Daoy (cell line): ENCODE measurements around the gene CFL2. TPM values are rescaled to one million over a fixed set of nuclear protein-coding genes. Genes with fewer than 3 reads are reported as not detected.
"Not testable (repeated sequence)": the region's sequence is repeated elsewhere in the genome, so short reads cannot be mapped to it uniquely, and the experiment has no call there.

Experiments used
- DNase-seq: peaks from one replicate; pipeline ENCODE4 v3.0.0-alpha.2; 2015; ENCODE audit warnings: low read depth
- total RNA-seq: library from RNA; depleted of rRNA; stranded (reverse); fragments of >200 nt; shearing (Covaris generic); gene quantifications from 2 replicates; pipeline ENCODE4 v1.2.3, GENCODE V29; 2014; rRNA removed

The CFL2 gene
- 66.9 and 73.6 TPM in 2 replicates for total RNA-seq

DNA sequence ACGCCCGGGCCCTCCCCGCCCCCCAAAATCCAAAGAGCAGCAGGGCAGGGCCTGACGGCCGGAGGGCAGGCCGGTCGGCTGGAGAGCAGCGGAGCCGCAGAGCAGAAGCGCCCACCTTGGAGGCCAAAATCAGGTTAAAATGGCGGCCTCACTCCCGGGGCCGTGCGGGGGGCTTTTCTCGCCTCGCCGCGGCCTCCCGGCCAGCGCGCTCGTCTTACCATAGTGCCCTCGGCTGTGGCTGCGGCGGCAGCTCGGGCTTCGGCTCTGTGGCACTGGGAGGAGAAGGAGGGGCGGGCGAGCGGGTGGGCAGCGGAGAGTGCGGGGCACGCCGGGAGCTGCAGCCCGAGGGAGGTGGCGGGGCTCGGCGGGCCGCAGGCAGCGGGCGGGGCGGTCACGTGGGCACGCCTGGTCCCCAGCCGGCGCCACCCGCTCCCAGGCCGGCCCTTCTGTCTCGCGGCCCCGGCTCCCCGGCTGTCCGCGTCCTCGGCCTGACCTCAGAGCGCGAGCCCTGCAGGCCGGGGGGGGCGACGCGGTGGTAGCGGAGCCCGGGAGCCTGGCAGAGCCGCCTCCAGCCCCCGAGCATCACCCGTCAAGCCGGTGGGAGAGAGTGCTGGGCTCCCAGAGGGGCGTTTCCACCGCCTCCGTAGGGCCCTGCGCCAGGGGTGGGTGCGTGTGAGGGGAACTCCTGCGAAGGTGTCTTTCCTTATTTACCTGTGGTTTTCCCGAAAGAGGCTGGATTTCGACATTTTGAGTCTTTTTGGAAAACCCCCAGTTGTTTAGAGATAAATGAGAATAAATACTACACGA, at the start of gene CFL2:
TSS of gene CFL2 (minus strand) at position 274 of the 807 bp plus-strand sequence. CDS start at position 221, 53 bp downstream.
- peak; percentile 90 for DNase-seq

DNA sequence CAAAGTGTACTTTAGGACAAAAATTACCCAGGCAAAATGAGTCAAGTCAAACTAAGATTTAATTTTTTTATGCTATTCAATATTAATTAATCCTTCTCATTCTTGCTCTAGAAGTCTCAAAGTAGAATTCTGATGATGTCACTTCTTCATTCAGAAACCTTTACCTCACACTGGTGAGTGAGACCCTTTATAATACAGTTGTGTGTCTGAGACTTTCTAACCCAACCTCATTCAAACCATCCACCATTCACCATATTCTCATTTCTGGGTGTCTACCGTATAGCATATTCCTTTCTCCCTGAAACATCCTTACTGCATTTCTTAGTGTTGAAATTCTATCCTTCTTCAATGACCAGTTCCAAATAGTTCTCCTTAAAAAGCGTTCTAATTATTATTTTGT, 40.8 kb upstream of the CFL2 start:
- DNase-seq = no peak

DNA sequence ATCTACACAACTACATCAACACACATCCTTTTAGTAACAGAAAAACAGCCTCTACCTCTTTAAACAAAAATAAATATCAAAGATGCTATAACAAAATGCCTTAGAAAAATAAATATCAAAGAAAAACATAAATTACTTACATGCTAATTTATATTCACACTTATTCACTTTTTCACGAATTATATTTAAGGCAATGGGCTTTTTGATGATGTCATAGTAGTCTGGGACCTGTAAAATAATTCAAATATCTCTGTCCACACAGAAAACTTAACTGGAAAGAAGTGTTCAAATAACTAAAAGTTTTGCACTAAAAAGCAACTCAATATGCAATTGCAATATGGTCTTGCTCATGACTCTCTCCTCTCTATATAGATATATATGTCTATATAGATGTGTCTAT, 40.3 kb upstream of the CFL2 start:
- no peak for DNase-seq

DNA sequence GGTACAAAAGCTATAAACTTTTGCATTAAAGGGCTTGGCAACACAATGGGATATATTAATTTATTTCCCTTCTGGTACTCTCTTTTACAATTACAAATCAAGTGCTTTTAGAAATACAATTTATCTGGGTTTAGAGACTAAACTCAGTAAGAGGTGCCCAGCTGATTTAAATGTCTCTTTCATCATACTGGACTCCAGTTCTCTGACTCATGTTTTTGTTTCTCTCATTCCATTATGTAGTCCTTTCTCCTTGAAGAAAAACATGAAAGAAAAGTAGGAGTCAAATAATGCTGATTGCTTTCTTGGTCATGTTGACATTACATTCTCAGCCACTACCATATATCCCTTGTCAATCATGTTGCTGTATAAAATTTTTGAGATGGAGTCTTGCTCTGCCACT, 36.3 kb upstream of the CFL2 start:
- DNase-seq = no peak

DNA sequence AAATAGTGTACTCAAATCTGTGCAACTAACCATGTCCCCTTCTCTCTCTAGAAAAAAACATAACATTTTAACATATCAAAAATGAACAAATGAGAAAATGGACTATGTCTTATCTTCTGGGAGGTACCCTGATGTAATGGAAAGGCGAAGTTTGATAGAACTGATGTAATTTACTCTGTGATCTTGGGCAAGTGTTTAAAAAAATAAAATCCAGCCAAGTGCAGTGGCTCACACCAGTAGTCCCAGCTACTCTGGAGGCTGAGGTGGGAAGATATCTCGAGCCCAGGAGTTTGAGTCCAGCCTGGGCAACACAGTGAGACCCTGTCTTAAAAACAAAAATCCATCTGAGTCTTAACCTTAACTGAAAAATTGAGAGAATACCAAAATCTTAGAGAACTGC, 35.8 kb upstream of the CFL2 start:
- no peak for DNase-seq

DNA sequence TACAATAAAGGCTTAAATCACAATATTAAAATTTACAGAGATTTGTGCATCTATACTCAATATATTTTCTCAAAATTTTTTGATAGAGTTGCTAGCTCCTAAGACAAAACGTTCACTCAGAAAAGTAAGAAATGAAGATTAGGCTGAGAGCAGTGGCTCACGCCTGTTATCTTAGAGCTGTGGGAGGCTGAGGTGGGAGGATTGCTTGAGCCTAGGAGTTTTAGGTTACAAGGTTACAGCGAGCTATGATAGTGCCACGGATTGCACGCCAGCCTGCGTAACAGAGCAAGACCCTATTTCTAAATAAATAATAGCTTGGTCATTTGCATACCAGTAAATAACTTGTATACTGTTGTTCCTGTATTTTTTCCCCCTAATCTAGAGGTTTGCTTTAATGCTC, 35.0 kb upstream of the CFL2 start:
- DNase-seq = no peak

DNA sequence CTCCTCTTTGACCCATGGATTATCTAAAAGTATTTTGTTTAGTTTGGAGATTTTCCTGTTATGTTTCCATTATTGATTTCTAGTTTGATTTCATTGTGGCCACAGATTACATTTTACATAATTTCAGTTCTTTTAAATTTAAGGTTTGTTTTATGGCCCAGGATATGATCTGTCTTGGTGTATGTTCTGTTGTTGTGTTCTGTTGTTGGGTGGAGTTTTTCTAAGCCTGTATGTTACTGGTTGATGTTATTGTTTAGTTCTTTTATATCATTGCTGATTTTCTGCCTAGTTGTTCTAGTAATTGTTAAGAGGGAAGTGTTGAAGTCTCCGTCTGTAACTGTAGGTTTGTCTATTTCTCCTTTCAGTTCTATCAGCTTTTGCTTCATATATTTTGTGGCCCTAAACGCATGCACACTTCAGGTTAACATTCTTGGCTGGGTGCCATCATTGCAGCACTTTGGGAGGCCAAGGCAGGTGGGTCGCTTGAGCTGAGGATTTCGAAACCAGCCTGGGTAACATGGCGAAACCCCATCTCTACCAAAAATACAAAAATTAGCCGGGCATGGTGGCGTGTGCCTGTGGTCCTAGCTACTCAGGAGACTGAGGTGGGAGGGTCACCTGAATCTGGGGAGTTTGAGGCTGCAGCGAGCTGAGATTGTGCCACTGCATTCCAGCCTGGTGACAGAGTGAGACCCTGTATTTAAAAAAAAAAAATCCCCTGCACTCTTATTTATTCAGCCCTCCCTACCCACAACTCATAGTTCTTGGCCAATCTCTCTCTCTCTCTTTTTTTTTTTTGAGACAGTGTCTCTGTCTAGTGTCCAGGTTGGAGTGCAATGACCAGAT, 28.1 kb upstream of the CFL2 start:
- no peak for DNase-seq

DNA sequence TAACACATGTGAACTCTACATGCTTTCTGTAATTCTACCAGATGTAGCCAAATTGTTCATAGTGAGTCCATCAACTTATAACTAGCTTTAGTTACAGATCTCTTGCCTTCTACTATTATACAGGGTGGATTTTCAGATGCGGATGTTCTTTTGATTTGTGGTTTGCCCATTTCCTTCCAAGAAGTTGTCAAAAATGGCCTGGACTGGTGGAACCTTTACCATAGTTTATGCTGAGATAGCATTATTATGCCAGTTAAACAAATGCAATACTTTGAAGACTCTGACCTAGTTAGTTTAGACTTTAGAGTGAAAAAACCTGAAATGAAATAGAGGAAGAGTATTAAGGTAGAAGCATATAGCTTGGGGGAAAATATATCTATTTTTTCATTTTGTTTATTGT, 27.4 kb upstream of the CFL2 start:
- DNase-seq = no peak

DNA sequence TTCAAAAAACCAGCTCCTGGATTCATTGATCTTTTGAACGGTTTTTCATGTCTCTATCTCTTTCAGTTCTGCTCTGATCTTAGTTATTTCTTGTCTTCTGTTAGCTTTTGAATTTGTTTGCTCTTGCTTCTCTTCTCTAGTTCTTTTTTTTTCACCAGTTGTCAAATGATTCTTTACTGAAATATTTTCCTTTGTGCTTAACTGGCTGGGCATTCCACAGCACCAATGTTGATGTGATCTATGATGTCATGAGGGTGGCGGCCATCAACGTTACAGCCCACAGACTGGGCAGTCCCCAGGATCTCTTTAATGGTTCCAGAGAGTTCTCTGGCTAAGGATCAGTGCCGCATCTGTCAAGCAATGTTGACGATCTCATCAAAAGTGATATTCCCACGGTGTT, 25.7 kb upstream of the CFL2 start:
- DNase-seq = not testable (repeated sequence)

DNA sequence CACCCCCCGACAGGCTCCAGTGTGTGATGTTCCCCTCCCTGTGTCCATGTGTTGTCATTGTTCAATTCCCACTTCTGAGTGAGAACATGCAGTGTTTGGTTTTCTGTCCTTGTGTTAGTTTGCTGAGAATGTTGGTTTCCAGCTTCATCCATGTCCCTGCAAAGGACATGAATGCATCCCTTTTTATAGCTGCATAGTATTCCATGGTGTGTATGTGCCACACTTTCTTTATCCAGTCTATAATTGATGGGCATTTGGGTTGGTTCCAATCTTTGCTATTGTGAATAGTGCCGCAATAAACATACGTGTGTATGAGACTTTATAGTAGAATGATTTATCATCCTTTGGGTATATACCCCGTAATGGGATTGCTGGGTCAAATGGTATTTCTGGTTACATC, 22.7 kb upstream of the CFL2 start:
- not testable (repeated sequence) for DNase-seq

DNA sequence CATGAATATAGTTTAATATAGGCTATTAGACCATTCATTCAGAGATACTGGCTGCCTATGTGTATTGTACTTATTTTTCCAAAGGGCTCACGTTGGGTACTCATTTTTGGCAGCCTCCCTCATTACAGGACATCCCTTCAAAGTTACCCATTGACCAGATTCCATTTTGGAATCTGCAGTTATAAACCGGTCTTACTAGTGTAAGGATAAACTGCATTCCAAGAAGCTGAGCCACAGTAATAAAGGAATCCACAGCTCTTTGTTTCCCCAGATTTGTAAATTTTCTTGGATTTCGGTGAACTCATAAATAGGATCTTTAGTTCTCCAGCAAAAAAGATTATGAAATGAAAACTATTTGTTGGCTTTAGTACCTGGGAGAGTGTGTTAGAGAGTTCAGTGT, 18.9 kb upstream of the CFL2 start:
- no peak for DNase-seq

DNA sequence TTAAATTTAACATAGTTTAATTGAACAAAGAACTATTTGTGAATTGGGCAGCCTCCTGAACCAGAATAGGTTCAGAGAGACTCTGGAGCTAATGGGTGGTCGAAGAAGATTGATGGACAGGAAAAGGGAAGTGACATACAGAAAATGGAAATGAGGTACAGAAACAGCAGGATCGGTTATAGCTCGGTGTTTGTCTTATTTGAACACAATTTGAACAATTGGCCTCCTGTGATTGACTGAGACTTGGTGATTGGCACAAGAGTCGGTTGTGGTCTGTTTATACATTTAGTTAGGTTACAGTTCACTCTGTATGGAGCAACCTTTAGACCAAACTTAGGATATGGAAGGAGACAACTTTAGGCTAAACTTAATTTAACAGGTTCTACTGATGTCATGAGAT, 18.4 kb upstream of the CFL2 start:
- DNase-seq = no peak

DNA sequence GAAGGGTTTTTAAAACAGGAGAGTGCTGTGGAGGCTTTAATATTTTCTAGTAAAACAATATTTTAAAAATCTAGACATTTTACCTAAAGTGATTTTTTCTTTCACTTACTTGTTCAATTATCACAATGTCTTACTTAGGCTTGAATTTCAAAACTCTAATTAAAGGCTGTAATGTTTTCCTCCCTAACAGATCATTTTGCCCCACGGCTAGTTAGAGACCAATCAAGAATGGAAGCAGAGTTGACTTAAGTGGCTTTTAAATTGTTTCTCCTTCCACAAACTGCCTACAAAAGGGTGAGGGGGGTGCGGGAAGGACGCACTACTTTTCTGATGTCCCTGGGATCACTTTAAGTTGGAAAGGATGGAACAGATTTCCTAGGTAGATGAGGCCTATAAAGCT, 9.5 kb upstream of the CFL2 start:
- no peak for DNase-seq

DNA sequence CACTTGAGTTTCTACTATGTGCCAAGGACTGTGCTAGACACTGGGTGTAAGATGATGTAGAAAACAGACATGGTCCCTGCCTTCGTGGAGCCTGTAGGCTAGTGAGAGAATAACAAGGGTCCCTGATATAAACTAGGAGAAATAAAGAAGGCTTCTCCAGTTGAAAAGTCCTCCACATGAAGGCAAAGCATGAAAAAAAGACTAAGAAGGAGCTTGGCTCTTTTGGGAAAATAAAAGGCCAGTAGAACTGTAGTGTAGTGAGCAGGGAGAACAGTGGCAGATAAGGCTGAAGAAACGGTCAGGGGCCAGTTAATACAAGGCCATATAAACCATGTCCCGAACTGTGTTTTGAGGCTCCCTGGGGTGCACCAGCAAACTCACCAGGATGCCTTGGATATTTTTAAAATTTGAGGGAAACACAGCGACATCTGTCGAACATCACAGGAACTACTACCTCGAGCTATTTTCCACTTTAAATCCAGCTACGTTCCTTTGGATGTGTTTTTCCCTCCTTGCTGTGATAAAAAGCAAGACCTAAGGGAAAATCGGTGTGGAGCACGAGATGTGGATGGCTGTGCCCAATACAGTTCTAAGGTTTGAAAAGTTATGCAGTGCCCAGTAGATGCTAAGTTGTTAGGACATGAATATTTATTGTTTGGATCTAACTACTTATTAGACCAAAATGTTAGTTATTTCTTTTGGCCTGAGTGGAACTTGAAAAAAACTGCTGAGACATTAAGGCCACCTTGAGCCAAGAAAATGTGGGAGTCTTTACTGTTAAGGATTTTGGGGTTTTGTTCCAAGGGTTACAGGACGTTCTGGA, 8.5 kb upstream of the CFL2 start:
- DNase-seq = peak; percentile 42

DNA sequence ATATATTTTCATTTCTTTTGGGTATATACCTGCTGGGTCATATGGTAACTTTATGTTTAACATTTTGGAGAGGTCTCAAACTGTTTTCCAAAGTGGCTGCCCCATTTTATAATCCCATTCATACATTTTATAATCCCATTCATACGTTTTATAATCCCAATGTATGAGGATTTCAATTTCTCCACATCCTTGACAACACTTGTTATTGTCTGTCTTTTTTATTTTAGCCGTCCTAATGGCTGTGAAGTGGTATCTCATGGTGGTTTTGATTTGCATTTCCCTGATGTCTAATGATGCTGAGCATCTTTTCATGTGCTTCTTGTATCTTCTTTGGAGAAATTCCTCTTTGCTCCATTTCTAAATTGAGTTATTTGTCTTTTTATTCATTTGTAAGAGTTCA, 6.7 kb upstream of the CFL2 start:
- no peak for DNase-seq

DNA sequence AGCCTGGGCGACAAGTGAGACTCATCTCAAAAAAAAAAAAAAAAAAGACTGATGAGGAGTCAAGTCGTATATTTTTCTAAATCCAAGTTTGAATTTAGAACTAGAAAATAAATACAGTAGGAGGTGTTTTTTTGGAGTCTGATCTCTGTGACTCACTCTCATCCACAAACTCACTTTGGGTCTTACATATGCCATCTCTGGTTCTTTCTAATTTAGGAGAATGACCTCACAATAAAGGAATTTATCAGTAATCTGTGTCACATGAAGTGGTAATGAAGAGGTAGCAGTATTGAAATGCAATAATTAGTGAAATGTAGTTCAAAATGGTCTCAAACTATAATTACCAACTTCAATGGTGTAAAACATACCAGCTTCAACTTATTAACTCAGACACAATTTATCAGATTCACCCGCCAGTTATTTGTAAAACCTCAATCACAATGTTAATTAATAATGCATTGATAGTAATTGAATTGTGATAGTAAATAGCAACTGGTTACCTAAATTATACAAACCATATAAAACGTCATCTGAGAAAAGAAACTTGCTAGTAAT, 4.4 kb upstream of the CFL2 start:
- DNase-seq = peak; percentile 29

DNA sequence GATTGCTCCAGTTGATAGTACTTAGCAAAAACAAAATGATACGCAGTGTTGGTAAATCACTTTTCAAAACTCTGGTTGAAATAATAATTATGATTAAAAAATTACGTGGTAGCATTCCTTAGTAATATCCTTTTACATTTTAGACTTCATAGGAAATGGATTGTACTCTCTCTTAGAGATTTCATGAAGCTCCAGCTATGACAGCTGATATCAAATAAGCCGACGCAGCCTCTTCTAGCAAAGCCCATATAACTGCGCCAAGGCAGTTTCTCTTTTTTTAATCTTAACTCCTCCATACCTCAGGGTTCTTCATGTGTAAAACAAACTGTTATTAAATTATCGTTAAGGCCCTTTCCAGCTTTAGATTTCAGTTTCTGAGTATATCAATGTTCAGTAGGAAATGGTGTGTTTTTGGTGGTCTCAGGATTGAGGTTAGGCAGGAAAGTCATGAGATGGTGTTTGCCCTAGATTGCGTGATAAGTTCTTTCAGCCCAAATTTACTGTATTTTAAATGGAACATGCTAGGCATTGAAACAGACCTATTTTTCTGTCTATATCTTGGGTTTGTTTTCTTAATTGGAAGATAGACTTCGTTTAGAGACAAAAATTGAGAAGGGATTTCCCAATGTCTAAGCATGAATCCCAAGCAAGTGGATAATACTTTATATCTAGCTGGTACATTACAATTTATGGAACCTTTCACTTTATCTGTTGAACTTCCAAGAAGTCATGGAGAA, 902 bp upstream of the CFL2 start:
- DNase-seq = no peak

DNA sequence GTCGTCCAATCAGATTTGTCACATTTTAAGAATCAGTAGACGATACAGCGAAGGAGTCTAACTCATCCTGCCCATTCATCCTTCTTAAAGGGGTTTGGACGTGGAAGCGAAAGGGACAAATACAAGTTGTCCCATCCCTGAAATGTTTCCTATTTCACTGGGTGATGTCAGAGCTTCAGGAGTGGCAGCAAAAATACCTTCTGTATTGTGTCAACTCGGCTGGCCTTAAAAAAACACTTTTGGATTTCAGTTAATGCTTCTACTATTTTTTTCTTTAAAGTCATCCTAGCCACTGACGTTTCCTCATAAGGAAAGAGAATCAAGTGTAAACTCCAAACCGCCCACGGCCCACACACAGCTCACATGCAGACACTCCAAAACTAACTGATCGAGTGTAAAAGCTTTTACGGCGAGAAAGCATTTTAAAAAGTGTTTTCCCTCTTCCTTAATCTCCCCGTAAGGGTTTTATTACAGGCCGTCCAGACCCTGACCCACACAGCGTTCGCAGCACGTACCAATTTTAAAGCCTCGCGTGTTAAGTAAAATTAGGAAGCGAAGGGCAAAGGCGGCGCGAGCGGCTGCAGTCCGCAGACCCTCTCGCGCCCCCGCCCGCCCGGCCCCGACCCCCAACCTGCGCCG, 593 bp downstream of the CFL2 start:
- DNase-seq = peak; percentile 58

DNA sequence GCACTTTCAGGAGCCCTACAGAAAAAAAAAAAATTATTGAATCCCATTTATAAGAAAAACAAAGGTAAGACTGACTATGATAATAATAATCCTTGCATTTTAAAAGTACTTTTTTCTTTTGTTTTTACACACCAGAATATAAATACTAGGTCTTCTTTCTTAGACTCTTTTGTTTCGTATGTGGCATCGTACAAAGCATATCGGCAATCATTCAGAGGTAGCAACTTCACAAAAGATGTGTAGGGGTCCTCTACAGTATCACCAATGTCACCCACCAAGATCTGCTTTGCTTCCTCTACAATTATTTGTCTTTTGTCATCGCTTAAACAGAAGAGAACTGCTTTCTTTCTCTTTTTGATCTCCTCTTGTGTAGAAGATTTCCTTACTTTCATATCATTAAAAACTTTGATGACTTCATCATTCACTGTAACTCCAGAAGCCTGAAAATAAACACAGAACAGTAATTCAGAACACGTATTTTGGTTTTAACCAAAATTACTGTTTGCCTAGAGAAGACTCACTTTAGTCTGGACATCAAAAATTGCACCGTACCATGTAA, 1.2 kb downstream of the CFL2 start:
- no peak for DNase-seq
